ENCODE results near the gene ZNF410.
A peak's percentile ranks its signal among the peaks of the same experiment; 100 is the strongest.
"Not testable (repeated sequence)": the region's sequence is repeated elsewhere in the genome, so short reads cannot be mapped to it uniquely, and the experiment has no call there.

ZNF410 gene

DNA sequence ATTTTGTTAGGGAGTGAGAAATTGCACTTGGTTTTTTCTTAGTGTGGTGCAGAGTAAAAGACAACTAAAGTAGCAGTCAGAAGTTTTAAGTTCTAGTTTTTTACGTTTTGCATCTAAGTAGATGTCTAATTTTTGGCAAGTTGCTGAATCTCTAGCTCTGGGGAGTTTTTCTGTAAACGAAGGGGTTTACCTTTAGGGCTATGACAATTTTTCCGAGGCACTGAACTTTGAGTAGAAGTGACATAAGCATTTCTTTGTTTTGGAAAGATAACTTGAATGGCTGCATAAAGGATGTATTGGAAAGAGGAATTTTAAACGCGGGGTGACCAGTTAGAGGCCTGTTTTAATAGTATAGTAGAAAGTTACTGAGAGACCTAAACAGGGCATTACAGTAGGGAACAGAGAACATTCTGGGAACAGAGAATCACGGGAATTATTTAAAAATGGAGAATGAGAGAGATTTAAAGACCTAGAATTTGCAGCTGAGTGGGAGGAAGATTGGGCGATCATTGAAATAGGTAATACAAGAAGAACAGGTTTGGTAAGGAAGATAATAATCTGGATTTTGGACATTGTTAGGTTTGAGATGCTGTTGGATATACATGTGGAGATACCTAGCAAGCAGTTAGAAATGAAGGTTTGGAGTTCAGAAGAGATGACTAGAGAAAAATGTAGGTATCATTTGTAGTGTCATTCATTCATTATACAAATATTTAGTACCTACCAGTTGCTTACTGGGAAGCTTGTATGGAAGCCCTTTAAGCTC is 1.2 kb downstream of the ZNF410 start:
- DNase-seq (ENCODE audit: low spot score) = peak; percentile 20

DNA sequence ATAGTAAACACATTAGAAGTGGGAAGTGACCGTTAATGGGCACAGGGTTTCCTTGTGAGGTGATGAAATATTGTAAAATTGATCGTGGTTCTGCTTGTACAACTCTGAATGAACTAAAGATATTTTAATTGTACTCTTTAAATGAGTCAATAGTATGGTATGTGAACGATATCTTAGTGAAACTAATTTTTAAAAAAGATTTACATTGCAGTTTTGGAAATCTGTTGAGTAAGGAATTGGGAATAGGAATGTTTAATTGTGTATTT is 1.7 kb downstream of the ZNF410 start:
- DNase-seq (ENCODE audit: low spot score) = no peak

GRCh38 chr14:73888971-73889370 is 2.3 kb downstream of the ZNF410 start:
- DNase-seq (ENCODE audit: low spot score) = no peak

DNA sequence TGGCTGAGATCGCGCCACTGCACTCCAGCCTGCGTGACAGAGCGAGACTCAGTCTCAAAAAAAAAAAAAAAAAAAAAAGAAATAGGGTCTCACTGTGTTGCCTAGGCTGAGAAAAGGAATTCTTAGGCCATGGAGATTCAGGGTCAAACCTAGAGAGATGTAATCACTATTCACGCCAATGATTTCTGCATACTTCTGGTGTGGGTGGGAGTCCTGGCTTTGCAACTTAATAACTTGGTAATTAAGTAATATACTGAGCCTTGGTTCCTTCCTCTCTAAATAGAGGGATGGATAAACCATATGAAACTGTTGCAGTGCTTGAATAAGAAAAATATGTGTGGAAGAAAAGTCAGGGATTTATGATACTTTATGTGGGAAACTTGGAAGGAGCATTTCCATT is 2.7 kb downstream of the ZNF410 start:
- DNase-seq (ENCODE audit: low spot score) = peak; percentile 14

DNA sequence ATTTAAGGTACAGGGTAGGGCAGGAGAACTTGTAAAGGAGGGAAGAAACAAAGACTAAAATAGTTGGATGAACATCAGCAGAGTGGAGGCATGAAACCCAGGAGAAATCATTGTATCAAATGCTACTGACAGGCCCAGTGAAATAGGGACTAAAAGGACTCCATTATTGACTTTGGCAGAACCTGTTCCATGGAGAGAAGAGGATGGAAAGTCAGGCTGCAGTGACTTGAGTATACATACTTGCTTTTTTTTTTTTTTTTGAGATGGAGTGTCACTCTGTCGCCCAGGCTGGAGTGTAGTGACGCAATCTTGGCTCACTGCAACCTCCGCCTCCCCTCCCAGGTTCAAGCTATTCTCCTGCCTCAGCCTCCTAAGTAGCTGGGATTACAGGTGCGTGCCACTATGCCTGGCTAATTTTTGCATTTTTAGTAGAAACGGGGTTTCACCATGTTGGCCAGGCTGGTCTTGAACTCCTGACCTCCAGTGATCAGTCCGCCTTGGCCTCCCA is 7.6 kb downstream of the ZNF410 start:
- not testable (repeated sequence) for DNase-seq (ENCODE audit: low spot score)

DNA sequence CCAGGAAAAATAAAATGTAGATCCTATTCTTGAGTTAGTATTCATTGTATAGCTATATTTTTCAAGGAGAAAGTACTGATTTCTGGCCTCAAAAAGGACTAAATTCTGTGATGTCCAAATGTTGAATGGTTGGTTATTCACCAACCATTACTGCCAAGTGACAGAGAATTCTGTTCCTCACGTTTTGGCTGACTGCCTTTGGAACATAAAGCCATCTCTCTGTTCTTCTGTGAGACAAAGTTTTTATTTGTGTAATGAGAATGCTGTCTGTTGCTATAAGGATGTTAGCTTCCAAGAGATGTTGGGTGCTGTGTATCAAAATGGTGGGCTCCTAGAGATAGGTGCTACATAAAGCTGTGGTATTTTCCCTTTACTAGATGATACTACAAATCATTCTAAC is 9.3 kb downstream of the ZNF410 start:
- DNase-seq (ENCODE audit: low spot score) = no peak

- no peak for DNase-seq (ENCODE audit: low spot score)
Observed at GRCh38 chr14:73896521-73896920, 9.9 kb downstream of the ZNF410 start.

- no peak for DNase-seq (ENCODE audit: low spot score)
Observed at GRCh38 chr14:73903028-73903427, 16.4 kb downstream of the ZNF410 start.

DNA sequence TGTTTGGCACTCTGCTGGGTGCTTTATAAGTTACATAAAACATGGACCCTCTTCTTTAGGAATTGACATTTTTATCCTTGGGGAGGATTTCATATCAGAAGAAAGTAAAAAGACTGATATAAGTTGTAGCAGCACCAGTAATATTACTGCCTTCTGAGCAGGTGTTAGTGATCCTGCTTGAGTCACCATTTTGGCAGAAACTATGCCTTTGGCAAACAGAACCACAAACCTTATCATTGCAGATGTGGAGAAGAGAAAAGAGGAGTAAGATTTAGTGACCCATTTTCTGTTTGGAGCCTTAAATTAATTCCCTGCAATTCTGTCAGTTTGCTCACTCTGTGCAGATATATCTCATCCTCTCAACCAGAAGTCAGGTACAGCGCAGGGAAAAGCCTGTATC is 23.0 kb downstream of the ZNF410 start:
- no peak for DNase-seq (ENCODE audit: low spot score)

DNA sequence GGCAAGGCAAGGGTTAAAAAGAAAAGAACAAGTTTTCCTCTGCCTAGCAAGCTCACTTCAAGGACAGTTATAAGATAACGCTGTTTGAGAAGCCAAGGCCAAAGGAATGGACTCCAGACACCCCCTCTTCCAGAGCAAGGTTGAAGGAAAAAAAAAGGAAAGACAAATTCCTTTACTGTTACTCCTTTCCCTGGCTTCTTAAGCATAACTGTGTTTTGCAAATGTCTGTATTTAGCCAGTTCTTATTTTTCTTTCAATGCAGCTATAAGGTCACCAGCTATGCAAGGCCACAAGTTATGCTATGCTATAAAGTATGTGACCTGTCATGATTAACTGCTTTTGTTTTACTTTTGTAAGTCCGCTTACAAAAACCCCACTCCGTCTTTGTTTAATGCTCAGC is 26.6 kb downstream of the ZNF410 start:
- no peak for DNase-seq (ENCODE audit: low spot score)

GRCh38 chr14:73916324-73916723 is 29.7 kb downstream of the ZNF410 start:
- DNase-seq (ENCODE audit: low spot score) = no peak

- DNase-seq (ENCODE audit: low spot score) = not testable (repeated sequence)
Observed at GRCh38 chr14:73919457-73919856, 32.8 kb downstream of the ZNF410 start.

GRCh38 chr14:73924337-73924736 is 37.7 kb downstream of the ZNF410 start:
- no peak for DNase-seq (ENCODE audit: low spot score)

GRCh38 chr14:73935666-73936065 is 49.0 kb downstream of the ZNF410 start:
- peak; percentile 23 for DNase-seq (ENCODE audit: low spot score)

DNA sequence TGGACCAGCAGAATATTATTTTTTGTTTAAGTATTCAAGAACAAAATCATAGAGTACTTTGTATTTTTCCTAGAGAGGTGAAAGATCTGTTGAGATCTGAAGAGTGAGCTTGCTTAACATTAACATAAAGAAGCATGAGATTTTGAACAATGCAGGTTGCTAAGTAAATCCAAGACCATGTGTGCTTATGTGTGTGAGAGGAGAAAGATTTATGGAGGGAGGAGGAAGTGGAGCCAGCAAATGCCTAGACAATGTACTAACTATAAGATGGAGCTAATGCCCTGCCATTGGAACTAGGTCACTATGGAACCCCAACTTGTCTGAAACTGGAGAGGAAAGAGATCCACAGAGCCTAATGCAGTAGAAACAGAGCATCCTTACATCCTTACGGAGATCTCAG is 49.9 kb downstream of the ZNF410 start:
- no peak for DNase-seq (ENCODE audit: low spot score)

- DNase-seq (ENCODE audit: low spot score) = no peak
Observed at GRCh38 chr14:73937012-73937411, 50.4 kb downstream of the ZNF410 start.

DNA sequence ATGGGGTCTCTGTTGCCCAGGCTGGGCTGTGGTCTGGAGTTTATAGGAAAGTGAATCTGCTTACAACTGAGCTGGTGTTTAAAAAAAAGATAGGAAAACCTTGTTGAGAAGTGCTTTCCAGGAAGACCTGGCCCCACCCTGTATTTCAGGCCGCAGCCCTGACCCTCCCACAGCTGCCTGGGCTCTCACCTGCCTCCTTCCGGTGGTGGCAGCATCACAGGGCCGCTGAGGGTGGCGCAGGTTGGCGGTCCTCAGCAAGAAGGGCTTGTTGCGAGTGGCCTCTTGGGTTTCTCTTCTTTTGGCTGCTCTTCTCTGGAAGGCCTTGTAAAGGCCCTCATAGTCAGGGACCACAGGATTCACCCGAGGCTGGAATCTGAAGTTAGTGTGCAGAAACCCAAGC is 55.5 kb downstream of the ZNF410 start:
- DNase-seq (ENCODE audit: low spot score) = no peak

DNA sequence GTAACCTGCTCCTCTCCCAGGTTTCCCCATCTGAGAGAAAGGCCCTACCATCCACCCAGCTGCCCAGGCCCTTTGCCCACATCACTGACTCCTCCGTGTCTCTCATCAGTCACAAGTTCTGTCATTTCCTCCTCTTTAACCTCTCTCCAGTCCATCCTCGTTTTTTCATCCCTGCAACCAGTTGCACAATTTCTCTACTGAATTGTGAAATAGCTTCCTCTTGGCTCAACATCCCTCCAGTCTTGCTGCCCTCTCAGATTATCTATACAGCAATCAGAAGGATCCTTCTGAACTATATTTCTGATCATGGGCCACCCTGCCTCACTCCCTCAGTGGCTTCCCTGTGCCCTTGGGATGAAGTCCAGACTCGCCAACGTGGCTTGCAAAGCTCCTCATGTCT is 56.4 kb downstream of the ZNF410 start:
- DNase-seq (ENCODE audit: low spot score) = peak; percentile 66

DNA sequence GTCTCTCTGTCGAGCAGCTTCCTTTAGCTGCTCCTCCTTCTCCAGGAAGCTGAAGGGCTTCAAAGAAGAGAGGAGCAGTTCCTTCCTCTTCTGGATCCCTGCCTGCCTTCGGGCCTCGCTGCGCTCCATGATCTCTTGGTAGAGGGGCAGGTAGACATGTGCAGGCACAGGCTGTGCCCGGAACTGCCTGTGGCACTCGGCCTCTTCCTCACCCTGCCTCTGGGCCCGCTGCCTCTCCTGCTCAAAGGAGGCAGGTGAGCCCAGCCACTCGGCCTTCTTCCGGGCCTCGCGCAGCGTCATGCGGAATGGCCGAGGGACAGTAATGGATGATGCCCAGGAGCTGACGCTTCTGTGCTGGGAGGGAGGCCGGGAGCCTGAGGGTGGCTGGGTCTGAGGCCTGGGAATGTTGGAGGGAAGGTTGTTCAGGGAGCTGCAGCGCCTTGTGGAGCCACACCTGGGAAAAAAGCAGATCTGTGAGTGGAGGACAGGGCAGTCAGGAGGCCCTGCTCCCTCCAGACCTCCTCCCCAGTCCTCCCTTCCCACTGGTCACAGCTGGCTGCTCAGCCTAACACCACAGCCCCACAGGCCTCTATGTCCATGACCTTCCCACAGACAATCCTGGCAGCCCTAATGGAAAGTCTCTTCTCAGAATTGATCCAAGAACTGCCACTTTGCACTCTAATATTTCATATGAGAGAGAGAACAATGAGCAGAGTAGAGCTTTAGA is 57.9 kb downstream of the ZNF410 start:
- DNase-seq (ENCODE audit: low spot score) = no peak

GRCh38 chr14:73945159-73945670 is 58.6 kb downstream of the ZNF410 start:
- no peak for DNase-seq (ENCODE audit: low spot score)

GRCh38 chr14:73949752-73950734 is 63.4 kb downstream of the ZNF410 start, which contains the start of the genes COQ6 and FAM161B:
Gene COQ6 (plus strand): TSS chr14:73950302. CDS start chr14:73950333, 31 bp downstream.
Gene FAM161B (minus strand): TSS chr14:73950094. CDS start chr14:73950026, 68 bp downstream.
- DNase-seq (ENCODE audit: low spot score) = peak; percentile 98

GRCh38 chr14:73953731-73954130 is 67.1 kb downstream of the ZNF410 start:
- no peak for DNase-seq (ENCODE audit: low spot score)
